ENCODE measurements around the gene HECW1.
A peak's percentile ranks its signal among the peaks of the same experiment; 100 is the strongest.

The HECW1 gene

DNA sequence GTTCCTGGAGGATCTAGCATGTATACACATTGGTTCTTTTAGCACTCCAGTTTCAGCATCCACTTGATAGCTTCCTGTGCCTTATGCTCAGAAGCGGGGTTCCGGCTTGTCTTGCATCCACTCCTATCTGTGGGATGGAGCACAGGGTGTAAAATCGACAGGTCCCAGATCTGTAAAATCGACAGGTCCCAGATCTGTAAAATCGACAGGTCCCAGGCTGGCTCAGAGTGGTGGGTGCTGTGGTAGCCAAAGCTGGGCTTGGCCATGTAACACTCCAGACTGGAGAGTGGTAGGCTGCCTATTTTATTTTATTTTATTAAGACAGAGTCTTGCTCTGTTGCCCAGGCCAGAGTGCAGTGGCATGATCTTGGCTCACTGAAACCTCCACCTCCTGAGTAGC lies 30.3 kb downstream of the HECW1 start:
- Histone ChIP-seq H3K36me3 (ENCODE audit: control insufficient read depth, insufficient read depth, low read length) (no peaks in the 10 kb centered on the region), H3K4ac (ENCODE audit: low read depth, low read length) (no peak overlapping the region), H2BK5ac (ENCODE audit: low read length) (no peak overlapping the region), H3K4me1 (ENCODE audit: control insufficient read depth, low read depth, low read length) (peaks cover 5% of the 10 kb centered on the region), H3K4me2 (ENCODE audit: low read length) (no peak overlapping the region), H3K27ac (ENCODE audit: low read depth, low read length) (no peak overlapping the region), H3K56ac (ENCODE audit: low read length) (no peak overlapping the region), H3K27me3 (ENCODE audit: insufficient read depth, low read length, poor library complexity) (no peaks in the 10 kb centered on the region), H3K18ac (ENCODE audit: low read length) (no peak overlapping the region), H3K9ac (ENCODE audit: low read length) (no peak overlapping the region), H3K79me1 (ENCODE audit: low read length) (no peaks in the 10 kb centered on the region), H4K8ac (ENCODE audit: low read depth, low read length) (no peak overlapping the region), H2BK120ac (ENCODE audit: low read depth, low read length) (no peak overlapping the region), H3K79me2 (ENCODE audit: control insufficient read depth, insufficient read depth, low read length) (no peaks in the 10 kb centered on the region), H3K23ac (ENCODE audit: low read length) (no peak overlapping the region), H4K5ac (ENCODE audit: low read length) (no peak overlapping the region), H2AK5ac (ENCODE audit: low read length) (no peak overlapping the region), H3K4me3 (ENCODE audit: low read length) (no peak overlapping the region), H2BK15ac (replicated peaks; ENCODE audit: low read depth) (no peak overlapping the region)
- no peak for DNase-seq
- WGBS (ENCODE audit: extremely low coverage, insufficient coverage, low lambda C conversion rate), result no CpG with 5 or more reads among the region's 5 CpGs

DNA sequence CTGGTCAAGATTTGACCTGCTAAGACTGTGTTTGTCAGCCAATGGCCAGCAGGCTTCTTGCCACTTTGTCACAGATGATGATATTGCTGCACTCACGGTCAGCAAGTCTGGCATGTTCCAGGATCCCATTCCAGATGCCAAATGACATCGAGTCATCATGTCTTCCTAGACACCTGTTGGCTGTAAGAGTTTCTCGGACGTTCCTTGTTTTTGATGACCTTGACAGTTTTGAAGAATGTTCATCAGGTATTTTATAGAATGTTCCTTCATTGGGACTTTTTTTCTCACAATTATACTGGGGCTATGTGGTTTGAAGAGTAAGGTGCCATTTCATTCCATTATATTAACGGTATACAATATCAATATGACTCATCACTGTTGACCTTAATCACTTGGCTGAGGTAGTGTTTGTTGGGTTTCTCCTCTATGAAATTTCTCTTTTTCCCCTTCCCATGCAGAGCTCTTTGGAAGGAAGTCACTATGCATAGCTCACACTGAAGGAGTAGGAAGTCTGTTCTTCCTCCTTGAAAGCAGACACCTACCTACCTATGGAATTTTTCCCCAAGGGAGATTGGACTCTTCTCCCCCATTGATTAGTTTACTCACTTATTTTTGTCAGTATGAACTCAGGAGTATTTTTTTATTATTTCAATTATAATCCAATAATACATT lies 31.6 kb downstream of the HECW1 start:
- no peaks in the 10 kb centered on the region for H3K36me3 ChIP-seq (ENCODE audit: control insufficient read depth, insufficient read depth, low read length)
- no peak overlapping the region for H4K8ac ChIP-seq (ENCODE audit: low read depth, low read length)
- no peak overlapping the region for H3K23ac ChIP-seq (ENCODE audit: low read length)
- H3K4me2 ChIP-seq (ENCODE audit: low read length), result no peak overlapping the region
- H3K27ac ChIP-seq (ENCODE audit: low read depth, low read length), result no peak overlapping the region
- WGBS (ENCODE audit: extremely low coverage, insufficient coverage, low lambda C conversion rate), result no CpG with 5 or more reads among the region's 5 CpGs
- H3K4me1 ChIP-seq (ENCODE audit: control insufficient read depth, low read depth, low read length), result peaks cover 1% of the 10 kb centered on the region
- H3K18ac ChIP-seq (ENCODE audit: low read length), result peak overlapping the region; percentile 14
- H3K56ac ChIP-seq (ENCODE audit: low read length), result no peak overlapping the region
- no peak for DNase-seq
- H3K9ac ChIP-seq (ENCODE audit: low read length), result no peak overlapping the region
- no peak overlapping the region for H4K5ac ChIP-seq (ENCODE audit: low read length)
- no peaks in the 10 kb centered on the region for H3K27me3 ChIP-seq (ENCODE audit: insufficient read depth, low read length, poor library complexity)
- no peak overlapping the region for H2BK5ac ChIP-seq (ENCODE audit: low read length)
- no peak overlapping the region for H2BK15ac ChIP-seq (replicated peaks; ENCODE audit: low read depth)
- no peaks in the 10 kb centered on the region for H3K79me1 ChIP-seq (ENCODE audit: low read length)
- no peak overlapping the region for H3K4me3 ChIP-seq (ENCODE audit: low read length)
- H3K79me2 ChIP-seq (ENCODE audit: control insufficient read depth, insufficient read depth, low read length), result no peaks in the 10 kb centered on the region
- no peak overlapping the region for H2BK120ac ChIP-seq (ENCODE audit: low read depth, low read length)
- peak overlapping the region; percentile 41 for H3K4ac ChIP-seq (ENCODE audit: low read depth, low read length)
- H2AK5ac ChIP-seq (ENCODE audit: low read length), result no peak overlapping the region

- no peak overlapping the region for H3K4me3 ChIP-seq (ENCODE audit: low read length)
- H3K4me2 ChIP-seq (ENCODE audit: low read length), result no peak overlapping the region
These were observed 35.8 kb downstream of the HECW1 start for GRCh38 chr7:43148161-43148731.

GRCh38 chr7:43151076-43151475 lies 38.6 kb downstream of the HECW1 start:
- Histone ChIP-seq H3K79me2 (ENCODE audit: control insufficient read depth, insufficient read depth, low read length) (no peaks in the 10 kb centered on the region), H3K4me1 (ENCODE audit: control insufficient read depth, low read depth, low read length) (no peaks in the 10 kb centered on the region), H3K56ac (ENCODE audit: low read length) (no peak overlapping the region), H3K79me1 (ENCODE audit: low read length) (no peaks in the 10 kb centered on the region), H4K8ac (ENCODE audit: low read depth, low read length) (no peak overlapping the region), H3K23ac (ENCODE audit: low read length) (no peak overlapping the region), H3K27me3 (ENCODE audit: insufficient read depth, low read length, poor library complexity) (no peaks in the 10 kb centered on the region), H2BK5ac (ENCODE audit: low read length) (no peak overlapping the region), H2BK15ac (replicated peaks; ENCODE audit: low read depth) (no peak overlapping the region), H3K27ac (ENCODE audit: low read depth, low read length) (no peak overlapping the region), H3K4me2 (ENCODE audit: low read length) (no peak overlapping the region), H3K36me3 (ENCODE audit: control insufficient read depth, insufficient read depth, low read length) (no peaks in the 10 kb centered on the region), H2AK5ac (ENCODE audit: low read length) (no peak overlapping the region), H4K5ac (ENCODE audit: low read length) (no peak overlapping the region), H3K4ac (ENCODE audit: low read depth, low read length) (no peak overlapping the region), H3K9ac (ENCODE audit: low read length) (no peak overlapping the region), H2BK120ac (ENCODE audit: low read depth, low read length) (no peak overlapping the region), H3K18ac (ENCODE audit: low read length) (no peak overlapping the region), H3K4me3 (ENCODE audit: low read length) (no peak overlapping the region)
- no peak for DNase-seq
- no CpG with 5 or more reads among the region's 1 CpG for WGBS (ENCODE audit: extremely low coverage, insufficient coverage, low lambda C conversion rate)

More at GRCh38 chr7:43148161-43148731, 35.8 kb downstream of the HECW1 start:
- Histone ChIP-seq H3K27me3 (ENCODE audit: insufficient read depth, low read length, poor library complexity) (no peaks in the 10 kb centered on the region), H3K79me1 (ENCODE audit: low read length) (no peaks in the 10 kb centered on the region), H3K9ac (ENCODE audit: low read length) (no peak overlapping the region), H3K56ac (ENCODE audit: low read length) (no peak overlapping the region), H2BK15ac (replicated peaks; ENCODE audit: low read depth) (no peak overlapping the region), H3K36me3 (ENCODE audit: control insufficient read depth, insufficient read depth, low read length) (no peaks in the 10 kb centered on the region), H3K18ac (ENCODE audit: low read length) (no peak overlapping the region), H3K4me1 (ENCODE audit: control insufficient read depth, low read depth, low read length) (no peaks in the 10 kb centered on the region), H4K8ac (ENCODE audit: low read depth, low read length) (no peak overlapping the region), H3K79me2 (ENCODE audit: control insufficient read depth, insufficient read depth, low read length) (no peaks in the 10 kb centered on the region), H2BK120ac (ENCODE audit: low read depth, low read length) (no peak overlapping the region), H3K4ac (ENCODE audit: low read depth, low read length) (no peak overlapping the region), H3K23ac (ENCODE audit: low read length) (no peak overlapping the region), H4K5ac (ENCODE audit: low read length) (no peak overlapping the region), H2AK5ac (ENCODE audit: low read length) (no peak overlapping the region), H3K27ac (ENCODE audit: low read depth, low read length) (no peak overlapping the region), H2BK5ac (ENCODE audit: low read length) (no peak overlapping the region)
- no peak for DNase-seq

DNA sequence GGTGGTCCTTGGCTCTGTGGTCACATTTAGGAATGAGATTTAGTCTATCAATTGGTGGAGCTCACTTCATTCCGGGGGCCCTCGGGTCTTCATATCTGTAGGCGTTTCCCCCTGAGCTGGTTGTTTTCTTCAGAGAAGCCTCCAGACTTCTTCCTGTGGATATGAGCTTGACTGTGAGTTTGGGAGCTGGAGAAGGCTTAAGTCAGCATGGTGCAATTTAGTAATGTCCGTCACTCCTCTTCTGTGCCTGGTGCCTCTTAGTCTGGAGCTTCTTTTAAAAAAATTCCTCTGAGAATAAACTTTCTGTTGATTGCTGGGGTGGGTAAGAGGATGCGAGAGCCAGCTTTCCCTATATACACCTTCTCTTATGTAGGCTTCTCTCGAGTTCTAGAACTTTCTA lies 40.2 kb downstream of the HECW1 start:
- Histone ChIP-seq H2BK120ac (ENCODE audit: low read depth, low read length) (no peak overlapping the region), H3K4me1 (ENCODE audit: control insufficient read depth, low read depth, low read length) (no peaks in the 10 kb centered on the region), H2BK15ac (replicated peaks; ENCODE audit: low read depth) (peak overlapping the region; percentile 74), H3K27me3 (ENCODE audit: insufficient read depth, low read length, poor library complexity) (no peaks in the 10 kb centered on the region), H3K4ac (ENCODE audit: low read depth, low read length) (peak overlapping the region; percentile 55), H4K5ac (ENCODE audit: low read length) (no peak overlapping the region), H3K4me3 (ENCODE audit: low read length) (no peak overlapping the region), H3K27ac (ENCODE audit: low read depth, low read length) (no peak overlapping the region), H3K36me3 (ENCODE audit: control insufficient read depth, insufficient read depth, low read length) (no peaks in the 10 kb centered on the region), H3K23ac (ENCODE audit: low read length) (no peak overlapping the region), H2AK5ac (ENCODE audit: low read length) (no peak overlapping the region), H4K8ac (ENCODE audit: low read depth, low read length) (peak overlapping the region; percentile 39), H2BK5ac (ENCODE audit: low read length) (no peak overlapping the region), H3K18ac (ENCODE audit: low read length) (peak overlapping the region; percentile 51), H3K79me1 (ENCODE audit: low read length) (no peaks in the 10 kb centered on the region), H3K56ac (ENCODE audit: low read length) (no peak overlapping the region), H3K4me2 (ENCODE audit: low read length) (no peak overlapping the region), H3K9ac (ENCODE audit: low read length) (no peak overlapping the region), H3K79me2 (ENCODE audit: control insufficient read depth, insufficient read depth, low read length) (no peaks in the 10 kb centered on the region)
- no CpG with 5 or more reads among the region's 6 CpGs for WGBS (ENCODE audit: extremely low coverage, insufficient coverage, low lambda C conversion rate)
- no peak for DNase-seq

DNA sequence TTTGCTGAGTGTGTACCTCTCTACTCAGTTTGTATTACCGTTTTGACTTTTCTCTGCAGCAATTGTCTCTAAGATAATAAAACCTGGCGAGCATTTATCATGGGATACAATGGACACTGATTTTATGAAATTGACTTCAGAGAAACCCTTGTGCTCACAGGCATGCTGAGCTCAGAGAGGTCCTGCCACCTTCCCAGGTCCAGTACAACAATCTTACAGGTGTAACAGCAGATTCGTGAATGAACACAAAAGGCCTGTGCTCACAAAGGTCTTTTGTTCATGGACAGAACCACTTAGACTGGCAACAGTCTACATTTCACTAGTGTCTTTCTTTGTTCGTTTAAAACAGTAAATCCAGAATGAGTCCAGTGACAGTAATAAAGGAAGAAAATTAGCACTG lies 43.2 kb downstream of the HECW1 start:
- Histone ChIP-seq H4K5ac (ENCODE audit: low read length) (no peak overlapping the region), H3K4me3 (ENCODE audit: low read length) (no peak overlapping the region), H3K27ac (ENCODE audit: low read depth, low read length) (no peak overlapping the region), H3K4me1 (ENCODE audit: control insufficient read depth, low read depth, low read length) (no peaks in the 10 kb centered on the region), H3K9ac (ENCODE audit: low read length) (no peak overlapping the region), H3K23ac (ENCODE audit: low read length) (no peak overlapping the region), H3K18ac (ENCODE audit: low read length) (no peak overlapping the region), H4K8ac (ENCODE audit: low read depth, low read length) (no peak overlapping the region), H2BK15ac (replicated peaks; ENCODE audit: low read depth) (no peak overlapping the region), H3K36me3 (ENCODE audit: control insufficient read depth, insufficient read depth, low read length) (no peaks in the 10 kb centered on the region), H2BK5ac (ENCODE audit: low read length) (no peak overlapping the region), H3K27me3 (ENCODE audit: insufficient read depth, low read length, poor library complexity) (no peaks in the 10 kb centered on the region), H2AK5ac (ENCODE audit: low read length) (no peak overlapping the region), H2BK120ac (ENCODE audit: low read depth, low read length) (no peak overlapping the region), H3K4me2 (ENCODE audit: low read length) (no peak overlapping the region), H3K79me2 (ENCODE audit: control insufficient read depth, insufficient read depth, low read length) (no peaks in the 10 kb centered on the region), H3K79me1 (ENCODE audit: low read length) (no peaks in the 10 kb centered on the region), H3K56ac (ENCODE audit: low read length) (no peak overlapping the region), H3K4ac (ENCODE audit: low read depth, low read length) (no peak overlapping the region)
- WGBS (ENCODE audit: extremely low coverage, insufficient coverage, low lambda C conversion rate), result no CpG with 5 or more reads among the region's 4 CpGs
- no peak for DNase-seq

Data from mesendoderm (in vitro differentiated cells).